K562 (cell line): ENCODE results near the gene CSKMT. TPM values are rescaled to one million over a fixed set of nuclear protein-coding genes. Genes with fewer than 3 reads are reported as not detected.

ENCODE experiments used
- ARNT ChIP-seq, 2 experiments: fragments of 450-650 bp; IDR thresholded peaks; 2 replicates each; pipeline ENCODE4 v1.6.1; 2016; ENCODE audit warnings: mild to moderate bottlenecking in 1 of 2
- FOSL1 ChIP-seq: fragments of 200-800 bp; sonication (Bioruptor generic); conservative IDR thresholded peaks from 2 replicates; pipeline ENCODE4 v1.6.1; 2016; ENCODE audit warnings: missing genetic modification characterization, missing compliant biosample characterization
- FOXM1 ChIP-seq, 2 experiments: fragments of 450-650 bp in 1 of 2; sonication (generic) in 1 of 2; formaldehyde crosslinking in 1 of 2; IDR thresholded peaks; 2 replicates each; pipeline versions ENCODE4 v1.6.1 to v1.9.0; 2017 to 2022; ENCODE audit warnings: low read depth in 2 of 2, mild to moderate bottlenecking in 2 of 2, missing genetic modification reagents in 1 of 2, moderate library complexity in 1 of 2
- ID3 ChIP-seq, 2 experiments: fragments of 250-450 bp in 1 of 2; fragments of 450-650 bp in 1 of 2; sonication (Bioruptor Pico) in 1 of 2; IDR thresholded peaks; 2 replicates each; pipeline versions ENCODE4 v1.6.1 to v1.8.0; 2016 to 2021; ENCODE audit warnings: mild to moderate bottlenecking in 2 of 2, moderate library complexity in 2 of 2, missing compliant biosample characterization in 1 of 2, missing genetic modification characterization in 1 of 2
- NELFE ChIP-seq: IDR thresholded peaks from 2 replicates; pipeline ENCODE4 v1.6.1; 2011; ENCODE audit warnings: mild to moderate bottlenecking; ENCODE audit not compliant: insufficient read depth, insufficient read length
- NRF1 ChIP-seq, 2 experiments: fragments of 450-650 bp; IDR thresholded peaks in 1 of 2; conservative IDR thresholded peaks in 1 of 2; 2 replicates each; pipeline ENCODE4 v1.6.1; 2014; ENCODE audit warnings: mild to moderate bottlenecking in 2 of 2
- SIX5 ChIP-seq, 2 experiments: IDR thresholded peaks; 2 replicates each; pipeline ENCODE4 v1.6.1; 2011; ENCODE audit warnings: low read length in 2 of 2, borderline replicate concordance in 1 of 2, low read depth in 1 of 2, mild to moderate bottlenecking in 1 of 2, moderate library complexity in 1 of 2; ENCODE audit not compliant: insufficient read depth in 1 of 2
- TEAD2 ChIP-seq: fragments of 450-650 bp; IDR thresholded peaks from 2 replicates; pipeline ENCODE4 v1.6.1; 2016; ENCODE audit warnings: missing genetic modification characterization, control low read depth, missing compliant biosample characterization
- THRA ChIP-seq: fragments of 450-650 bp; IDR thresholded peaks from 2 replicates; pipeline ENCODE4 v1.6.1; 2017; ENCODE audit warnings: mild to moderate bottlenecking, moderate library complexity
- ZNF316 ChIP-seq: fragments of 450-650 bp; IDR thresholded peaks from 2 replicates; pipeline ENCODE4 v1.6.1; 2016
- ZNF444 ChIP-seq: fragments of 250-450 bp; sonication (Bioruptor Pico); IDR thresholded peaks from 2 replicates; pipeline ENCODE4 v1.4.0; 2020; ENCODE audit warnings: mild to moderate bottlenecking, moderate library complexity
- ZNF740 ChIP-seq, 3 experiments: fragments of 200-800 bp in 1 of 3; sonication (Bioruptor generic) in 1 of 3; sonication (generic) in 1 of 3; formaldehyde crosslinking in 1 of 3; IDR thresholded peaks; 2 replicates each; pipeline versions ENCODE4 v1.6.1 to v1.8.0; 2016 to 2022; ENCODE audit warnings: mild to moderate bottlenecking in 2 of 3, missing compliant biosample characterization in 2 of 3, missing genetic modification characterization in 2 of 3, missing genetic modification reagents in 1 of 3
- polyA plus RNA-seq, 8 experiments: library from polyadenylated mRNA; depleted of rRNA in 4 of 8; stranded (reverse) in 5 of 8; unstranded in 3 of 8; fragments of >200 nt; fragmentation: Nextera tagmentation in 2 of 8; fragmentation: Illumina TruSeq in 1 of 8; extraction: Ambion mirVana in 2 of 8; extraction: Trizol in 1 of 8; gene quantifications; 2 replicates each; pipeline versions ENCODE4 v1.2.1 to v1.2.3, GENCODE V29; 2011 to 2014; ENCODE audit warnings: inconsistent platforms in 1 of 8, missing spikeins in 1 of 8
- total RNA-seq, 7 experiments: library from RNA; depleted of rRNA in 6 of 7; stranded (reverse); fragments of >200 nt in 6 of 7; fragmentation: Illumina TruSeq in 2 of 7; extraction: Trizol in 2 of 7; gene quantifications; 2 replicates each; pipeline versions ENCODE4 v1.2.1 to v1.2.3, GENCODE V29; 2011 to 2021; ENCODE audit warnings: low replicate concordance in 1 of 7

CSKMT gene
- total and polyA plus RNA-seq, 9 of the 15 experiments (the other 6 are each of a cell fraction or from before 2014, with no cell fraction given): 10.3 to 108 (median 27.2) TPM

GRCh38 chr11:62707277-62707861, 42.3 kb downstream of the CSKMT start, which contains the start of the genes BSCL2 and GNG3 (continued):
- TF ChIP-seq FOSL1 (tag) (no peak), ZNF740 (CRISPR knock-in tag; IDR thresholded peaks at IDR 0.05) (peak; percentile 82), ZNF740 (tag; IDR thresholded peaks at IDR 0.05) (no peak), NRF1 (conservative IDR thresholded peaks at IDR 0.05 in 1 of 2, IDR thresholded peaks at IDR 0.05 in 1 of 2) (peak; percentile 26 to 29; a peak in 1 of 4 replicates), NELFE (no peak), FOXM1 (IDR thresholded peaks at IDR 0.05; ENCODE audit: low read depth) (no peak), FOXM1 (CRISPR knock-in tag; IDR thresholded peaks at IDR 0.05; ENCODE audit: low read depth) (no peak), SIX5 (IDR thresholded peaks at IDR 0.05; ENCODE audit: borderline replicate concordance in 1 of 2, insufficient read depth in 1 of 2, low read depth in 1 of 2, low read length in 2 of 2) (peak in 1 of 2 experiments; percentile 27; a peak in 1 of 4 replicates), ID3 (CRISPR knock-in tag; IDR thresholded peaks at IDR 0.05) (no peak), ID3 (tag; IDR thresholded peaks at IDR 0.05) (no peak), ARNT (IDR thresholded peaks at IDR 0.05) (no peak), ZNF316 (0 out of 2 replicates have a peak, but pooled peaks have one; percentile 9), THRA (no peak), ZNF444 (CRISPR knock-in tag) (no peak), TEAD2 (tag) (no peak)
- TF ChIP-seq, all 486 proteins: peak for 28
